Ishikawa (cell line): ENCODE results near the gene GPR39.

ENCODE experiments used
- CEBPB ChIP-seq: IDR thresholded peaks from 2 replicates; pipeline ENCODE4 v1.6.1; 2012
- CREB1 ChIP-seq: IDR thresholded peaks from 2 replicates; pipeline ENCODE4 v1.6.1; 2012; ENCODE audit warnings: low read depth
- EGR1 ChIP-seq: IDR thresholded peaks from 2 replicates; pipeline ENCODE4 v1.6.1; 2012
- EP300 ChIP-seq: IDR thresholded peaks from 2 replicates; pipeline ENCODE4 v1.6.1; 2012; ENCODE audit warnings: borderline replicate concordance
- FOXM1 ChIP-seq: IDR thresholded peaks from 2 replicates; pipeline ENCODE4 v1.6.1; 2012; ENCODE audit warnings: low read depth, borderline replicate concordance
- RAD21 ChIP-seq: IDR thresholded peaks from 2 replicates; pipeline ENCODE4 v1.6.1; 2012; ENCODE audit warnings: low read depth
- REST ChIP-seq: IDR thresholded peaks from 2 replicates; pipeline ENCODE4 v1.6.1; 2012; ENCODE audit warnings: low read depth, mild to moderate bottlenecking
- TAF1 ChIP-seq: IDR thresholded peaks from 2 replicates; pipeline ENCODE4 v1.6.1; 2012; ENCODE audit warnings: low read depth, mild to moderate bottlenecking
- TCF12 ChIP-seq: IDR thresholded peaks from 2 replicates; pipeline ENCODE4 v1.6.1; 2012; ENCODE audit warnings: low read depth
- TEAD4 ChIP-seq: IDR thresholded peaks from 2 replicates; pipeline ENCODE4 v1.6.1; 2012
- TF ChIP-seq, protein P1 (sequence below): IDR thresholded peaks from 2 replicates; pipeline ENCODE4 v1.6.1; 2012

DNA sequence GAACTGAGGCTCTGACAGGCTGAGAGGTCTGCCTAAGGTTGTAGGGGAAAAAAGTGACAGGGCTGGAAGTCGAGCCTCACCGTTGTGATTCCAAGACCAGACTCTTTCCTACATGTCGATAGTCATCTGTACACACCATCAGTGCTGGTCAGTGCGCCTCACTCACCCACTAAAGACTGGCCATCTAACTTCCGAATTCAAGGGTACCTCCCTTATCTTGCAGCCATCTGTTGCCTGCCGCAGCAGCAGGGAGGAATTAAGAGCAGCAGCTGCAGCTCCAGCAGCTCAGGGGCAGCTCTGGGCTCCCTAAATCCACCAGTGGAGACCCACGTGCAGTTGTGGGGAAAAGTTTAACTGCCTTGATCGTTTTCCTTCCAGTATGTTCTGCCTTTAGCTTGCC is 32.6 kb upstream of the GPR39 start:
- TF ChIP-seq EP300 (no peak), REST (no peak), TCF12 (no peak), TAF1 (no peak), TEAD4 (no peak), EGR1 (no peak), FOXM1 (no peak), CREB1 (no peak), RAD21 (no peak), CEBPB (no peak)
- TF ChIP-seq, protein P1, sequence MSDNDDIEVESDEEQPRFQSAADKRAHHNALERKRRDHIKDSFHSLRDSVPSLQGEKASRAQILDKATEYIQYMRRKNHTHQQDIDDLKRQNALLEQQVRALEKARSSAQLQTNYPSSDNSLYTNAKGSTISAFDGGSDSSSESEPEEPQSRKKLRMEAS: no peak
